ENCODE measurements around the gene DOK6.

Gene DOK6

DNA sequence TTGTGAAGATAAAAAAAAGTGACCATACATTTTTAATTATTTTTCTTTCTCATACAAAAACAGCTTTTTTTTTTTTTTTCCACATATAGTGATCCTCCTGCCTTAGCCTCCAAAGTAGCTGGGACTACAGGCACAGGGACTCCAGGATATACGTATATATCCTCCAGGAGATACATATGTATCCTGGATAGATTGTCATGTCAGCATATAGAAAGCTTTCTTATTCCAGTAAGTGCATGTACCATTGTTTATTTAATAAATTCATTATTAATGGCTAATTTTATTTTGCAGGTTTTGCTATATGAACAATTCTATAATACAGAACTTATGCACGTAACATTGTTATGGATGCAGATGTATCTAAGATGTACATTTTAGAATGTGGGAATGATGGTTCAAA lies 138.7 kb downstream of the DOK6 start:
- no peak for DNase-seq (ENCODE audit: low read depth)

DNA sequence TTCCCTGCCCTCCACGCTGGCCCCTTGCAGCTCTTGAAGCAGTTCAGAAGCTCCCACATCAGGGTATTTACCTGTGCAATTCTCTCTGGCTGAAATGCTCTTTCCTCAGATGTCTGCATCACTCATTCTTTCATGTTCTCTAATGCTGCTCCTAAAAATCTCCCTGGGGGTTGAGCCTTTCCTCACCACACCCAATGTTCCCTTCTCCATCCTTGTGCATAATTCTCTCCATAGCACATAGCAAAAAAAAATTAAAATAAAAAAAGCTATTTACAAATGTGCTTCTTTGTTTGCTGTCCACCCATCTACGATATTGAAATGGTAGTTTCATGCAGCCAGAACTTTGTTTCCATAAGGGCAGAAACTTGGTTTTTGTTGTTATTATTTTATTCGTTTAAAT lies 155.5 kb downstream of the DOK6 start:
- DNase-seq (ENCODE audit: low read depth): no peak

DNA sequence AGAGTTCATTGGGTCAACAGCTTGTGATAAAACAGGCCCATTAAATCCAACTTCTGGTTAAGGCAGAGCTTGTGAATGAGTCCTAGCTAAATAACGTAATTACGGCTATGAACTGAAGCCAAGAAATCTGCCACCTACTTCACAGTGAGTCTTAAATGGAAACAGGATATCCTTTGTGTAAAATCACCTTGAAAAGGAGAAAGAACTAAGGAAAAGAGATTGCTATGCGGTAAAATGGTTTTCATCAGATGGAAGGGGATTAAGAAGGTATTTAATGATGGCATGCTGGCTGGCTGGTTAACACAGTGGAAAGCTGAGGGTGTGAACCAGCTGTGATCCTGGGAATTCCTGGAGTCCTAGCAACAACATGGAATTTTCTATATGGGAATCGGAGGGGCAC lies 156.6 kb downstream of the DOK6 start:
- DNase-seq (ENCODE audit: low read depth): no peak

DNA sequence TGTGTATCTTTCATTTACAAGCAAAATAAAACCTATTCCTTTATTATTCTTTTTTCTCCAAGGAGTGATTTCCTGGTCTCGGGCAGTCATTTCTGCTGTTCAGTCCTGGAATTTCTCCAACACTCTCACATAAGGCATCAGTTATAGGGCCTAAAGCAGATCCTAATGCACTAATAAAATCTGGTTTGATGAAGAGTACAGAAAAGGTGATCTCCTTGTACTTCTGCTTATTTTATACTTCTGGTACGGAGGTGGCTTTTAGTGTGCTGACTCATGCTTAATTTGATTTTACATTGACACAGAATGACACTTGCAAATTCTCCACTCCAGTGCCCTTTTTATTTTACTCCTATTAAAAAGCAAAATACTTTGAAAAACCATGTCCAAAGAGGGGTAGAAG lies 157.4 kb downstream of the DOK6 start:
- no peak for DNase-seq (ENCODE audit: low read depth)

DNA sequence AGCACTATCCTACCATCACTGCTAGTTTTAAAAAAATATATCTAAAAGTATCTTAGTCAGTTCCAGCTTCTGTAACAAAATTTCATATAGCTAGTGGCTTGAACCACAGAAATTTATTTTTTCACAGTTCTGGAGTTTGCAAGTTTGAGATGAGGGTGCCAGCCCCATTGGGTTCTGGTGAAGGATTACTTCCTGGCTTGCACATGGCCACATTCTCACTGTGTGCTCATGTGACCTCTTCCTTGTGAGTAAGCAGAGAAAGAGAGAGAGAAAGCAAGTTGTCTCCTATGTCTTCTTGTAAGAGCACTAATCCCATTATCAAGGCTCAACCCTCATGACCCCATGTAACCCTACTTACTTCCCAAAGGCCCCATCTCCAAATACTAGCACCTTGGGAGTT lies 158.9 kb downstream of the DOK6 start:
- no peak for DNase-seq (ENCODE audit: low read depth)

DNA sequence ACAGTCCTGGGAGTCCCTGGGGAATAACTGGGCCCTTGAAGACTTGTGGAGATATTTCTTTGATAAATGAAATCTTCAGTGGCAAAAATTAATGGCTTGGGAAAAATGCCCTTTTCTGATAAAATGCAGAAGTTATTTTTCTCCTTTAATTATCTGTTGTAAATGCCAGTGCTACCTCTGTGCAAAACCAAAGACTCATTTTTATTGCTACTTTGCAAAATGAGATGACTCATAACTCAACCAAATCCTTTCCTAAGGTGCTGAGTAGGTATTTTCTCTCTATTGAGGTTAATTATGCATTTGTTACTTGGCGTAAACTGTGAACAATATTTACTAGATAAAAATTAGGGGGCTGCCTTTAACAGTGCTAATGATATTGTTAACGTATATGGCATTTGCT lies 163.9 kb downstream of the DOK6 start:
- DNase-seq (ENCODE audit: low read depth): no peak

DNA sequence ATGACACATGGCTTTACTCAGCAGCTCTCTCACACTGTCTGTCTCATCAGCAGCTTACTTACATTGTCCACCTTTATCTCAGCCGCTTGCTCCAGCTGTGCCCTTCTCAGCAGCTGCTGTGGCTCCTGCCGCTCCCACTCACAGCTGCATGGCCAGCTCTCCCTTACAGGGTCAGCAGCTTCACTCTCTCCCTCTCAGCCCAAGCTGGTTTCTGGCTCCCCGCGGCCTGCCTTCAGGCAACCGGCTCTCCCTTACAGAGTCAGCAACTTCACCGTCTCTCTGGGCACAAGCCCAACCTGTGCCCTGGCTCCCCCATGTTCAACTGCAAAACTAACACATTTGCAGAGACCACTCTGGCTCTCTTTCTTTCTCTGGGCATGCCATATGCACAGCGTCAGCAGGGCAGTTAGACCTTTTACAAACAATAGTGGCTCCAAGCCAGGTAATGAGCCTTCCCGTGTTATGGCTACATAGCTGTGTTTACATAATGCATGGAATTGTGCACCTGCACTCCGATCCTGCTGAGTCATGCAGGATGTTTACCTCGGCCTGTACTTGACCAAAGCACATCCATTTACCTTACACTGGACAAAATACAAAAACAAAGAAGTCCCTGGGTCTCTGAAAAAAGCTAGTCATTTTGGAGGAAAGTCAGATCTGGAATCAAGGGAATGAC lies 167.3 kb downstream of the DOK6 start:
- no peak for DNase-seq (ENCODE audit: low read depth)

DNA sequence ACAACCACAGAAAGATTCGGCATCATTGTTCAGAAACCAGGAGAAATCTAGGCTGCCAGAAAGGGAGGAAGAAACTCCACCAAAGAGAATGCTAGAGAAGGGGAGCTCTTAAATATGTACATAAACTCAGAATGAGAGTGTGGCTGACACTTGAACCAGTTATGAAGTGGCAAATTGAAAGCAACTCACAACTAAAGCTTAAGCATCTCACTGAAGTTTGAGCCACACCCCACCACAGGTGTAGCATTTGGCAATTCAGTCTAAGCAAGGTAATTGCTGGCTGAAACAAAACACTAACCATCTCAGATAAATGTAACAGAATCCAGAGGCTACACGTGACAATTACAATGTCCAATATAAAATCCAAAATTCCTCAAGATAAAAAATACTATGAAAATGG lies 168.4 kb downstream of the DOK6 start:
- no peak for DNase-seq (ENCODE audit: low read depth)

DNA sequence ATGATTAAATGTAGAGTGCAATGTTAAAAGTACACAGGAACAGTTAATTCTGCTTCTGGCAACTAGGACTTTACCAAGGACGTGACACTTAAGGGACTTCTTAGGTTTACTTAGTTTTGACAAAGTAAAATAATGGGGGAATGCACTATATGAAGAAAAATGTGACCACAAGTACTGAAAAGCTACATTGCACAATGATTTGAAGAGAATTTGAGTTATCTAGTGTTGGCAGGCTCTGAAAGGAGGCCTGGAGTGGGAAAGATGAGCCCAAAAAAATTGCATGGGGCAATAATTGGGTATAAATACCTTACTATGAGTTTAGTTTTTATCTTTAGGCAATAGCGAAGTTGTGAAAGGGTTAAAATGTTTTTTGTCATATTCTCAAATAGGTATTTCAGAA lies 173.7 kb downstream of the DOK6 start:
- no peak for DNase-seq (ENCODE audit: low read depth)

DNA sequence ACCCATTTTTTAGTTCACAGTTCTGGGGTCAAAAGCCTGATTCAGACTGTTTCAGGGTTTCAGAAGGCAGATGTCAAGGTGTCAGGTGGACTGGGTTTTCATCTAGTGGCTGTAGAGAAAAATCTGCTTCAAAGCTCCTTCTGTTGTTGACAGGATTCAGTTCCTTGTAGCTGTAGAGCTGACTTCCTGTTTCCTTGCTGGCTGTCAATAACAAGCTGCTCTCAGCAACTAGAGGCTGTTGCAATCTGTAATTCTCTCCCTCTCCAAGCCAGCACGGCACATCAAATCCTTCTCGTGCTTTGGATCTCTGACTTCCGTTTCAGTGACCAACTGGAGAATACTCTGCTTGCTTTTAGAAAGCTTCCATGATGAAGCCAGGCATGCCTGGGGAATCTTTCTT lies 179.4 kb downstream of the DOK6 start:
- DNase-seq (ENCODE audit: low read depth): no peak

DNA sequence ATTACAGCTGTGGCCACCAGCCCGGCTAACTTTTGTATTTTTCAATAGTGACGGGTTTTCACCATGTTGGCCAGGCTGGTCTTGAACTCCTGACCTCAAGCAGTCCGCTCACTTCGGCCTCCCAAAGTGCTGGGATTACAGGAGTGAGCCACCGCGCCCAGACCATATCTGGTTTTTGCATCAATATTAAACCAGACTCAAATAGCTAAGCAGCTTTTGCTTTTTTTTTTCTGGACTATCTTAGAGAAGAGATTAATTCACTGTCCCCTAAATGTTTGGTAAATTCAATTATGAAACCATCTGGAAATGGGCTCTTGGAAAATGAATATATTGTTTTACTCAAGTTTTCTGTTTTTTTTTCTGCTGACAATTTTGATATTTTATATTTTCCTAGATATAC lies 183.7 kb downstream of the DOK6 start:
- DNase-seq (ENCODE audit: low read depth): no peak

DNA sequence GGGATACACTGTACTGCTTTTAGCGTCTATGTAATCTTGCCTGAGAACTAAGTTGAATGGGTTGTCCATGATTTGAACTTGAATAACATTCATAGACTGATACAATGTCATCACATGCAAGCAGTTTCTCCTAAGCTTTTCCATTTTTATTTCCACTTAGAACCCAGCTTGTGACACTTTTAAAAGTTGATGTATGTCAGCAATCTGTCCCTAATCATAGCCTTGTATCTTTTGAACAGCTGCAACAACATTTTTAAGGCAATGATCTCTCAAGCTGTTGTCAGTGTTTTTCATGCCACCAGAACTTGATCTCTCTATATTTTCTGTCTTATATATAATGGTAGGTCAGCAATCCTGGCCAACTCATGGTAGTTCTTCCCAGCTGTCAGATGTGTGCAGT lies 185.0 kb downstream of the DOK6 start:
- no peak for DNase-seq (ENCODE audit: low read depth)

DNA sequence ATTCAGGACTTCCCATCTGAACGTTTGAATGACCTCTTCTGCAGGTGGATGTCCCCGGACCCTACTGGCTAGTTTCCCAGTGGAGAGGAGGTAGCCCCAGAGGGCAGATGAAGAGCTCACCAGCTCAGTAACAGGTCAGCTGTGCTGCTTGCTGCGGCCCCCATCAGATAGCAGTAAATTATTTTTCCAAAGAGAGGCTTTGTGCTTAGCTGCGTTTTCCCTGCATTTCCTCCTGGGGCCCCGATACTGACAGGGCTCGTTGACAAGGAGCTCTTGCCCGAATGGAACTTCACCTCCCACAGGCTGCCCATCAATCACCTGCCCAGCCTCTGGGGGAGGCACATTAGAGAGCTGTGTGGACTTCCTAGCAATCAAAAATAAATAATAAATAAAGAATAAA lies 185.8 kb downstream of the DOK6 start:
- no peak for DNase-seq (ENCODE audit: low read depth)

DNA sequence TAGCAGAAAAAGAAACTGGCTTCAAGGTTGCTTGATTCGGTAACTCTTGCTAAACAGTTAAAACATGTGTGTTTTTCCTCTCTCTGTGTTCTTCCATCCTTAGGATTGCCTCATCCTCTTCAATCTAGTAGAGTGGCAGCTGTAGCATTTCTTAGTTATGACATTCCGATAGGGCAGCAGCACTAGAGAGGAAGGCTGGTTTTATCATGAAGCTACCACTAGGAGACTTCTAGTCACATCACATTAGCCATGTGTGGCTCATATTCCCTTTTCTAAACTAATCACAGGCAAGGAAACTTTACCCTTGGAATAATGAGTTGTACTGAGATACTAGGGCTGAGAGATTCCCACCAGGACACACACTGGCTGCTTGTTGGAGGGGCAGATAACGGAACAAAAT lies 187.6 kb downstream of the DOK6 start:
- DNase-seq (ENCODE audit: low read depth): no peak

DNA sequence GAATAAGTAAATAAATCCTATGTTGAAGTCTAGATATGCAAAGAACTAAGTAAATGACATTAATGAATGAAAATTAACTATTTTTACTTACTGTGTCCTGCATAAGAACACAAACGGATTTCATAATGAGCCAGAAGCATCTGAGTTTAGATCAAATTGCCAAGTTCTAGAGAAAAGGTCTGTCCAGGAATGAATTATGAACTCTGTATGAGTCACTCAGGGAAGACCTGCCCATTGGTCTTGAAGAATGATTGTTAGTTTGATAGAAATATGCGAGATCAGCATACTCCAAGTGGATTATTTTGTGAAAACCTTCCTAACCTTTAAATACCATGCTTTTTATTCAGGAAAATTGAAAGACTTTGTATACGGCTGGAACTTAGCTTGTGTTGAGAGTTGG lies 189.5 kb downstream of the DOK6 start:
- no peak for DNase-seq (ENCODE audit: low read depth)

DNA sequence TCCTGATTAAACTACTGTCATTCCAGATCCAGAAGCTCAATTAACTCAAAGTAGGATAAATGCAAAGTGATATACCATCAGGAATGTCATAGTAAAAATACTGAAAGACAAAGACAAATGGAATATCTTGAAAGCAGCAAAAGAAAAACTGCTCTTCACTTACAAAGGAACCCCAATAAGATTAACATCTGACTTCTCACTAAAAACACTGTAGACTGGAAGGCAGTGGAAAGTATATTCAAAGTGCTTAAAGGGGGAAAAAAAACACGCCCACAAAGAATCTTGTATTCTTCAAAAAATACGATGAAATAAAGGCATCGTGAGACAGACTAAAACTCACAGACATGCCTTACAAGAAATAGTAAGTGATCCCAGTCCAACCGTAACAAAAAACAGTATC lies 195.7 kb downstream of the DOK6 start:
- DNase-seq (ENCODE audit: low read depth): no peak

DNA sequence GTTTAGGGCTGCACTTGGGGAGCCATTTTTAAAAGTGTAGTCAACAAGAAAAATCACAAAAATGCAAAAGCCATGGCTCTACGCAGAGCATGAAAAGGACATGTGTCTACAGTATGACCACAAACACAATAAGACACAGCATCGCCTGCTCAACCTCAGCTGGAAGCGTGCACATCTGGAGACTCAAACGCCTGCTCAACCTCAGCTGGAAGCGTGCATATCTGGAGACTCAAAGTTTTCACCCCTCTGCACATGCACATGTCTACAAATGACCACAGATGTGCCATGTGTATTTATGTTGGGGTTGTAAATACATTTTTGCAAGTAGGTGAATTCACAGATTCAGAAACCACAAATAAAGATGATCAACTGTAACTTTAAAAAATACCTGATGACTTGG lies 196.9 kb downstream of the DOK6 start:
- DNase-seq (ENCODE audit: low read depth): no peak

DNA sequence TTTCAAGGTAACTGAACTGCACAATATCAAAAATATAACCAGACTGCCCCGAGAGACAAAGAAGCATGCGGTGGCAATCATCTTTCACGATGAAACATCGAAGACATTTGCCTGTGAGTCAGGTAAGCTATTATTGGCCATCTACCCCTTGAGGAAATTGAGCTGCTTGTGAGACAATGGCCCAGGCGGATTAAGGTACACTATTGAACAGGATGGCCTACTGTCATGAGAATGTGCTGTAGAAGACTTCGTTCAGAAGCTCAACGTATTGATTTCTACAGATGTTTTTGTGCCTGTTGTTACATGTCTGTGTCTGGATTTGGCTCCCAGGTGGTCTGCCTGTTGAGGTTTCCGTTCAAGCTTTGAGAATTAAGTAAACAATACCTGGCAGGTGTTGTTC lies 198.7 kb downstream of the DOK6 start:
- no peak for DNase-seq (ENCODE audit: low read depth)

DNA sequence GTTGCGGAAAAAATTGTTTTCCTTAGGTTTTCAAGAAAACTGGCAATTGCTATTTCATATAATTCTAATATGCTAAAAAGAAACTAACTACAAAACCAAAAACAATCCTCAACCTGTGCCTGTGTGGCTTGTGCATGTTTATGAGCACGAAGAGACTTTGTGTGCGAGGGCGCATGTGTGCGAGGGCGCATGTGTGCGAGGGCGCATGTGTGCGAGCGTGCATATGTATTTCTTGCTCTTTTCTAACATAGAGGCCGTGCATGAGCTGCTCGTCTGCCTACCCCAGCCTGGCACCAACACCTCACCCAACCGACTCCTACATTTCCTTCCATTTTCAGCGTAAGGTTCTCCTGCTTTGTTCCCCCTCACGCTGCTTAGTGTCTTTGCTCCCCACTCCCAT lies 211.6 kb downstream of the DOK6 start:
- no peak for DNase-seq (ENCODE audit: low read depth)

DNA sequence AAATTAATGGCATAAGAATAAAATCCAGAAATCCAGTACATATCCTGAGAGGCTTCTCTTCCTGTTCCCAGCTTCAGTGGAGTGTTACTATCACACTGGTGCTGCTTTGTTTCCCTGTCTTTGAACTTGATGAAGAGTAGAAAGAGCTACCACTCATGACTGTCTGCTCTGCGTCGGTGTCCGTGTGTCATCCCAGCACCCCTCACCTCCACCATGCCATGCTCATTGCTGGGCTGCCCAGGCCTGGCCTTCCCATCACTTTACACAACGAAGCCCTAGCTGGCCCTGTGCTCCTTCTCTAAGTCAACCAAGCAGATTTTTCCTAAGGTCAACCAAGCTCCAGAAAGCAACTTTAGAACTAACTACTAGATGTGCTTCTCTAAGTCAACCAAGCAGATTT lies 215.4 kb downstream of the DOK6 start:
- no peak for DNase-seq (ENCODE audit: low read depth)

DNA sequence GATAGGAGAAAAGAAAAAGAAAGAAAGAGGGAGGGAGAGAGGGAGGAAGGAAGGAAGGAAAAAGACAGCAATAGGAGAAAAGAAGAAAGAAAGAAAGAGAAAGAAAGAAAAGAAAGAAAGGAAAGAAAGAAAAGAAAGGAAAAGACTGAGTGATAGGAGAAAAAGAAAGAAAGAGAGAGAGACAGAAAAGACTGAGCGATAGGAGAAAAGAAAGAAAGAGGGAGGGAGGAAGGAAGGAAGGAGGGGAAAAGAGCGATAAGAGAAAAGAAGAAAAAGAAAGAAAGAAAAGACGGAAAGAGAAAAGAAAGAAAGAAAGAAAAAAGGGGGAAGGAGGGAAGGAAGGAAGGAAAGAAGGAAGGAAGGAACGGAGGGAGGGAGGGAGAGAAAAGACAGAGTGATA lies 216.7 kb downstream of the DOK6 start:
- no peak for DNase-seq (ENCODE audit: low read depth)

DNA sequence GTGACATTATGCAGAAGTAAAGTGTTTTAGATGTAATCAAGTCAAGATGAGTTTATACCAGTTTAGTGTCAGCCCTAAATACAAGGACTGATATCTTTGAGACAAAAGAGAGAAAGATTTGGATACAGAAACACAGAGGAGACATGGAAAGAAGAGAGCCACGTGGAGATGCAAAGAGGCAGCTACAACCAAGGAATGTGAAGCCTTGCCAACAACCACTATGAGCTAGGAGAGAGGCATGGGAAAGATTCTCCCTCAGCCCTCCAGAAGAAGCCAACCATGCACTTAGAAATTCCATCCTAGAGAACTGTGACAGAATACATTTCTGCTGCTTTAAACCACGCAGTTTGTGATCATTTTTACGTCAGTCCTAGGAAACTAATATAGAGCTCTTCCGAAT lies 217.2 kb downstream of the DOK6 start:
- DNase-seq (ENCODE audit: low read depth): no peak

DNA sequence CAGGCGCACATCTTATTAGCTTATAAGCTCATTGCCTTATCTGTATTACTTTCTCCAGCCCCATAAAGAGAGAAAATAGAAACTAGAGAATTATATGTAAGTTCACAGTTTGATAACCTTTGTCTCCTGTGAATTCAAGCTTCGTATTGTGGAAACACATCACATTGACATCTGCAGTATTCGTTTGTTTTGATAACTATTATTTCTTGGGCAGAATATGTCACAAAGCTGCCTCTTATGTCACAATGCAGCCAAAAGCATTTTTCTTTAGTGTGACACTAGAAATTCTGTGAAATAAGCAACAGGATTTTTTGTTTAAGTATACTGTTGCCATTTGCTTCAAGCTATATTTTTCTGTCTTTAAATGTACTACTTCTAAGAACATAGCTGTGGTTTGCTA lies 221.5 kb downstream of the DOK6 start:
- DNase-seq (ENCODE audit: low read depth): no peak

DNA sequence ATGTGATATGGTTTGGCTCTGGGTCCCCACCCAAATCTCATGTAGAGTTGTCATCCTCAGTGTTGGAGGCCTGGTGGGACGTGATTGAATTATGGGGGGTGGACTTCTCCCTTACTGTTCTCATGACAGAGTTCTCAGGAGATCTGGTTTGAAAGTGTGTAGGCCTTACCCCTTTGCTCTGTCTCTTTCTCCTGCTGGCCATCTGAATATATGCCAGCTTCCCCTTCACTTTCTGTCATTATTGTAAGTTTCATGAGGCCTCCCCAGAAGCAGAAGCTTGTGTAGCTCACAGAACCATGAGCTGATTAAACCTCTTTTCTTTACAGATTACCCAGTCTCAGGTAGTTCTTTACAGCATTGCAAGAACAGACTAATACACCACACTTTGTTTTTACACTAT lies 222.3 kb downstream of the DOK6 start:
- no peak for DNase-seq (ENCODE audit: low read depth)

DNA sequence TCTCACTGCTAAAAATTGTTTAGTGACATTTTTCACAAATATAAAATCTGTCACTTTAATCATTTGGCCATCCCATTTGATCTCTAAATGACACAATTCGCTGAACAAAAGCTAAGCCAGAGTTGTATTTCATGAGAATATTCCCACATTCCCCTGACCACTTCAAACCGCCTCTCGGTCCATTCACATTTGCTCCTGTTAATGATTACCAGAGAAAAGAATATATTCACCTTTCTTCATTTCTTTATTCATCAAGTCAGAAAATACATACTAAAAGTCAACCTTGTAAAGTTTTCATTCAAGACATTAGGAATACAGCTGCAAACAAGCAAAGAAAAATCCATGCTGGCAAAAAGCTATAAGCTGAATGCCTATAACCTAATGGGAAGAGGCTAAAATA lies 225.5 kb downstream of the DOK6 start:
- no peak for DNase-seq (ENCODE audit: low read depth)
